Measurements from ENCODE around the gene KCND2. TPM values are rescaled to one million over a fixed set of nuclear protein-coding genes. Genes with fewer than 3 reads are reported as not detected.

Gene KCND2
- total RNA-seq, 1 donor from 2014 or later, result 0.12 TPM

- no peak for DNase-seq (ENCODE audit: low read depth)
- H3K4me3 ChIP-seq (ENCODE audit: low read depth, low read length), result no peak overlapping the region
- TF ChIP-seq, protein P1, sequence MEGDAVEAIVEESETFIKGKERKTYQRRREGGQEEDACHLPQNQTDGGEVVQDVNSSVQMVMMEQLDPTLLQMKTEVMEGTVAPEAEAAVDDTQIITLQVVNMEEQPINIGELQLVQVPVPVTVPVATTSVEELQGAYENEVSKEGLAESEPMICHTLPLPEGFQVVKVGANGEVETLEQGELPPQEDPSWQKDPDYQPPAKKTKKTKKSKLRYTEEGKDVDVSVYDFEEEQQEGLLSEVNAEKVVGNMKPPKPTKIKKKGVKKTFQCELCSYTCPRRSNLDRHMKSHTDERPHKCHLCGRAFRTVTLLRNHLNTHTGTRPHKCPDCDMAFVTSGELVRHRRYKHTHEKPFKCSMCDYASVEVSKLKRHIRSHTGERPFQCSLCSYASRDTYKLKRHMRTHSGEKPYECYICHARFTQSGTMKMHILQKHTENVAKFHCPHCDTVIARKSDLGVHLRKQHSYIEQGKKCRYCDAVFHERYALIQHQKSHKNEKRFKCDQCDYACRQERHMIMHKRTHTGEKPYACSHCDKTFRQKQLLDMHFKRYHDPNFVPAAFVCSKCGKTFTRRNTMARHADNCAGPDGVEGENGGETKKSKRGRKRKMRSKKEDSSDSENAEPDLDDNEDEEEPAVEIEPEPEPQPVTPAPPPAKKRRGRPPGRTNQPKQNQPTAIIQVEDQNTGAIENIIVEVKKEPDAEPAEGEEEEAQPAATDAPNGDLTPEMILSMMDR (conservative IDR thresholded peaks at IDR 0.05; ENCODE audit: low read depth, low read length), result no peak
Measured at GRCh38 chr7:120582916-120583315, 309.9 kb downstream of the KCND2 start.

GRCh38 chr7:120583899-120584586 lies 311.1 kb downstream of the KCND2 start:
- TF ChIP-seq, protein P1 (conservative IDR thresholded peaks at IDR 0.05; ENCODE audit: low read depth, low read length), result no peak
- no peak overlapping the region for H3K4me3 ChIP-seq (ENCODE audit: low read depth, low read length)
- DNase-seq (ENCODE audit: low read depth), result peak; percentile 68

DNA sequence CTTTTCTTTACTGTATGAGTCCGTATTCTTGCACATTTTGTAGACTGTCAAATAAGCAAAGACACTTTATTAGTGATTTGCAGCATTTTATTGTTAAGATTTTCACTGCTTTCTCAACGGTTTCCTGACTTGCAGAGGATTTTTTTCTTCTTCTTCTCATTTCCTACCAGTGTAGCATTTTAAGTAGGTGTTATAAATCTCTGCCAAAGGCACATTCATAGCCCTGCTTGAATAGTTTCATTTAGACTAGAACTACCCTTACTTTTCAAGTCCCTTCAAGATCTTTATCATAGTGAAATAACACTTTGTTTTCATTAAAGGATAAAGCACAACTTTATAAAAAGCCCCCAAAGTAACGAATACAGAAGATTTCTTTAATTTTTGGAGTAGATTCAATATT lies 313.6 kb downstream of the KCND2 start:
- no peak overlapping the region for H3K4me3 ChIP-seq (ENCODE audit: low read depth, low read length)
- TF ChIP-seq, protein P1 (conservative IDR thresholded peaks at IDR 0.05; ENCODE audit: low read depth, low read length), result no peak
- DNase-seq (ENCODE audit: low read depth), result no peak

DNA sequence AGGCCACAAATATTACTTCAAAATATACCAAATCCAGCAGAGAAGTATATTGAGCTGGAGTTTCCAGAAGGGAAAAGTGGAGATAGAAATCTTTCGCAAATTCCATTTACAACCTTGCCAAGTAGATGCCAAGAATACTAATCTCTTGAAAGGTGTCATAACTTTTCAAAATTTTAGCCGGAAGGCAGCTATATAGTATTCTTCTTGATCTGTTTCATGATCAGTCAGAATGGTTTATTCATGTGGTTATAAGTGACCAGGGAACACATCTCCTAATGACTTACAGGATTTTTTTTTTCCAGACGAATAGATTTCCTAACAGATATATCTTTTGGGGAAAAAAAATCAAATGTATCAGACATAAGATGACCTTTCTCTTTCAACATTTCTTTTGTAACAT lies 314.3 kb downstream of the KCND2 start:
- no peak for DNase-seq (ENCODE audit: low read depth)
- no peak overlapping the region for H3K4me3 ChIP-seq (ENCODE audit: low read depth, low read length)
- TF ChIP-seq, protein P1 (conservative IDR thresholded peaks at IDR 0.05; ENCODE audit: low read depth, low read length), result no peak

DNA sequence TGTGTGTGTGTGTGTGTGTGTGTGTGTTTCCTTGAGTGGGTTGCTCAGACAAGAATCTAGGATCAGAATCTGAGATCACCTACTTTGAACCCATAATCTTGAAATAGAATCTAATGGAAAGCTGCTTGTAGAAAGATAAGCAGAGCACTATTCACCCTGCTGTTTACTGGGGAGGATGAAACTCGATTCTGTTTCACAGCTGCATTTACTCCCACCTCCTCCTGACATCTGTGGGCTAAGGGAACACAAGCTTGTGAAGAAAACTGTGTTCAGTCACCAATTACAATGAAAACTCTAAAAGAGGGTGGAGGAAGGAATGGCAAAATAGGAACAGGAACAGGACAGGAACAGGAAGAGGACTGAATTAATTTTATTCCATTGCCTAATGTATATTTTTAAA lies 315.4 kb downstream of the KCND2 start:
- TF ChIP-seq, protein P1 (conservative IDR thresholded peaks at IDR 0.05; ENCODE audit: low read depth, low read length), result no peak

DNA sequence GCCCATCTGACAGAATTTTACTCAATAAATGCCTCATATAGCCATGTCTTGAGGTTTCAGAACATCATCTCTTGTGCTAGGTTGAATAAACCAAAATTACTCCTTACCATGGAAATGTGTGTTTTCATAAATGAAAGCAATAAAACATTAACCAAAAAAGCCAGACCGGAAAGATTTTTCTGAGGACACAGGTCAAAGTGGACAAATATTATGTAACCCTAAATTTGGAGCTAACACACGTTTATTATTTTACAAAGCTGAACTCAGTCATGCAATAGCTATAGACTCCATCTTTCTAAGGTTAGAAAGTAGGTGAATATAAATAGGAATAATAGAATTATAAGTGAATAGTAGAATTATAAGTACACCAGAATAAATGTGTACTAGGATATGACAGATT lies 315.9 kb downstream of the KCND2 start:
- DNase-seq (ENCODE audit: low read depth), result no peak
- TF ChIP-seq, protein P1 (conservative IDR thresholded peaks at IDR 0.05; ENCODE audit: low read depth, low read length), result no peak
- no peak overlapping the region for H3K4me3 ChIP-seq (ENCODE audit: low read depth, low read length)

More for the DNA sequence above, 315.4 kb downstream of the KCND2 start:
- no peak for DNase-seq (ENCODE audit: low read depth)
- no peak overlapping the region for H3K4me3 ChIP-seq (ENCODE audit: low read depth, low read length)

- no peak for DNase-seq (ENCODE audit: low read depth)
- H3K4me3 ChIP-seq (ENCODE audit: low read depth, low read length), result no peak overlapping the region
- TF ChIP-seq, protein P1 (conservative IDR thresholded peaks at IDR 0.05; ENCODE audit: low read depth, low read length), result no peak
Measured at GRCh38 chr7:120600607-120601006, 327.6 kb downstream of the KCND2 start.

Measured in epithelial cell of proximal tubule (primary cell).